Neural progenitor cell (in vitro differentiated cells): ENCODE results near the gene STPG4. TPM values are rescaled to one million over a fixed set of nuclear protein-coding genes. Genes with fewer than 3 reads are reported as not detected.

Experiments
- DNase-seq: peaks from one replicate; pipeline ENCODE4 v3.0.0-alpha.2; 2016; ENCODE audit warnings: low spot score
- H2AFZ ChIP-seq: fragments of 200-600 bp; sonication (generic); replicated peaks from 2 replicates; pipeline ENCODE4 v1.6.1; 2016; ENCODE audit warnings: antibody characterized with exemption
- H3F3A ChIP-seq: fragments of 200-600 bp; sonication (generic); 2 replicates; pipeline ENCODE4 v1.6.1; 2016; ENCODE audit warnings: antibody characterized with exemption, low read depth
- H3K27ac ChIP-seq: fragments of 200-600 bp; sonication (generic); 2 replicates; pipeline ENCODE4 v1.5.1; 2016; ENCODE audit warnings: mild to moderate bottlenecking
- H3K27me3 ChIP-seq: fragments of 200-600 bp; sonication (generic); 2 replicates; pipeline ENCODE4 v1.6.1; 2016; ENCODE audit warnings: mild to moderate bottlenecking, moderate library complexity
- H3K36me3 ChIP-seq: fragments of 200-600 bp; sonication (generic); 2 replicates; pipeline ENCODE4 v1.5.1; 2016
- H3K4me1 ChIP-seq: fragments of 200-600 bp; sonication (generic); 2 replicates; pipeline ENCODE4 v1.6.1; 2016; ENCODE audit warnings: mixed run types
- H3K4me2 ChIP-seq: fragments of 200-600 bp; sonication (generic); 2 replicates; pipeline ENCODE4 v1.6.1; 2016
- H3K4me3 ChIP-seq: fragments of 200-600 bp; sonication (generic); 2 replicates; pipeline ENCODE4 v1.5.1; 2016
- H3K79me2 ChIP-seq: fragments of 200-600 bp; sonication (generic); 2 replicates; pipeline ENCODE4 v1.6.1; 2016; ENCODE audit warnings: low read depth
- H3K9ac ChIP-seq: fragments of 200-600 bp; sonication (generic); 2 replicates; pipeline ENCODE4 v1.6.1; 2016
- H3K9me3 ChIP-seq: fragments of 200-600 bp; sonication (generic); 2 replicates; pipeline ENCODE4 v1.5.1; 2016; ENCODE audit warnings: low read depth
- H4K20me1 ChIP-seq: fragments of 200-600 bp; sonication (generic); 2 replicates; pipeline ENCODE4 v1.6.1; 2016; ENCODE audit warnings: low read depth
- H3K27ac Mint-ChIP-seq: 3 replicates; pipeline ENCODE4 v1.8.0; 2021; ENCODE audit warnings: mixed read lengths
- H3K27me3 Mint-ChIP-seq: 2 replicates; pipeline ENCODE4 v1.8.0; 2022; ENCODE audit warnings: low read depth, mild to moderate bottlenecking, inconsistent platforms, moderate library complexity, mixed read lengths; ENCODE audit not compliant: insufficient read depth
- H3K36me3 Mint-ChIP-seq: 3 replicates; pipeline ENCODE4 v1.8.0; 2021; ENCODE audit warnings: mixed read lengths
- H3K4me1 Mint-ChIP-seq: 3 replicates; pipeline ENCODE4 v1.8.0; 2021; ENCODE audit warnings: mixed read lengths
- H3K4me3 Mint-ChIP-seq: 3 replicates; pipeline ENCODE4 v1.8.0; 2021; ENCODE audit warnings: mild to moderate bottlenecking, moderate library complexity, mixed read lengths
- H3K9me3 Mint-ChIP-seq: 3 replicates; pipeline ENCODE4 v1.8.0; 2020; ENCODE audit warnings: mixed read lengths
- EZH2 ChIP-seq: fragments of 200-600 bp; sonication (generic); IDR thresholded peaks from 2 replicates; pipeline ENCODE4 v1.6.1; 2017; ENCODE audit warnings: antibody characterized with exemption, mild to moderate bottlenecking, moderate library complexity
- EZH2phosphoT487 ChIP-seq: fragments of 200-600 bp; sonication (generic); IDR thresholded peaks from 2 replicates; pipeline ENCODE4 v1.6.1; 2017; ENCODE audit warnings: antibody characterized with exemption
- total RNA-seq: library from RNA; depleted of rRNA; stranded (reverse); fragments of >200 nt; gene quantifications from 2 replicates; pipeline ENCODE4 v1.2.3, GENCODE V29; 2015; ENCODE audit warnings: low replicate concordance
- TF ChIP-seq, protein P1 (sequence below): fragments of 200-600 bp; sonication (generic); IDR thresholded peaks from 2 replicates; pipeline ENCODE4 v1.5.1; 2017; ENCODE audit warnings: antibody characterized with exemption, mild to moderate bottlenecking

The STPG4 gene
- total RNA-seq, 1 donor from 2014 or later: not detected

DNA sequence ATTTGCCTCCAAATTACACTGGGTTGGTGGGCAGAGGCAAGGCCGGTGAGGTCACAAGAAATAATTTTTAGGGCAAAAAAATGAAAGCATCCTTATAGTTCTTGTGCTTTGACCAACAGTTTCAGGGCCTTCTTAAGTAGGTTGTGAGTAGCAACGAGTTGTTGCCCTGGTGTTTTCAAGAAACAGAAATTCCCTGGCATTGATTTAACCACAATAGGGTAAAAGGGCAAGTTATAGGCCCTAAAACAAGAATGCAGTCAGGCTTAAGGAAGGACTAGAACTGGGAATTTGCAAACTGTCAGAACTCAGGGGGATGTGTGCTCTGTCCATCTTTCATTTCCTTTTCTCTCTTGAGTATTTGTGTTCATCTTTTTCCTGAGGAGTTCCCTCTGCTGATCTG lies 46.1 kb upstream of the STPG4 start:
- Mint-ChIP-seq H3K27me3 (peaks cover 5% of the 10 kb centered on the region), H3K9me3 (no peaks in the 10 kb centered on the region), H3K36me3 (no peaks in the 10 kb centered on the region), H3K27ac (no peak overlapping the region), H3K4me3 (no peak overlapping the region), H3K4me1 (peaks cover 31% of the 10 kb centered on the region)
- Histone ChIP-seq H3K4me2 (no peak overlapping the region), H4K20me1 (no peaks in the 10 kb centered on the region), H3K79me2 (no peaks in the 10 kb centered on the region), H3K36me3 (no peaks in the 10 kb centered on the region), H2AFZ (no peak overlapping the region), H3K27ac (no peak overlapping the region), H3K9ac (no peak overlapping the region), H3K4me3 (no peak overlapping the region), H3K27me3 (no peaks in the 10 kb centered on the region), H3K9me3 (no peaks in the 10 kb centered on the region), H3F3A (no peaks in the 10 kb centered on the region), H3K4me1 (no peaks in the 10 kb centered on the region)
- DNase-seq: no peak
- TF ChIP-seq, protein P1, sequence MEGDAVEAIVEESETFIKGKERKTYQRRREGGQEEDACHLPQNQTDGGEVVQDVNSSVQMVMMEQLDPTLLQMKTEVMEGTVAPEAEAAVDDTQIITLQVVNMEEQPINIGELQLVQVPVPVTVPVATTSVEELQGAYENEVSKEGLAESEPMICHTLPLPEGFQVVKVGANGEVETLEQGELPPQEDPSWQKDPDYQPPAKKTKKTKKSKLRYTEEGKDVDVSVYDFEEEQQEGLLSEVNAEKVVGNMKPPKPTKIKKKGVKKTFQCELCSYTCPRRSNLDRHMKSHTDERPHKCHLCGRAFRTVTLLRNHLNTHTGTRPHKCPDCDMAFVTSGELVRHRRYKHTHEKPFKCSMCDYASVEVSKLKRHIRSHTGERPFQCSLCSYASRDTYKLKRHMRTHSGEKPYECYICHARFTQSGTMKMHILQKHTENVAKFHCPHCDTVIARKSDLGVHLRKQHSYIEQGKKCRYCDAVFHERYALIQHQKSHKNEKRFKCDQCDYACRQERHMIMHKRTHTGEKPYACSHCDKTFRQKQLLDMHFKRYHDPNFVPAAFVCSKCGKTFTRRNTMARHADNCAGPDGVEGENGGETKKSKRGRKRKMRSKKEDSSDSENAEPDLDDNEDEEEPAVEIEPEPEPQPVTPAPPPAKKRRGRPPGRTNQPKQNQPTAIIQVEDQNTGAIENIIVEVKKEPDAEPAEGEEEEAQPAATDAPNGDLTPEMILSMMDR: no peak
- TF ChIP-seq EZH2phosphoT487: no peak
- TF ChIP-seq EZH2: no peak

DNA sequence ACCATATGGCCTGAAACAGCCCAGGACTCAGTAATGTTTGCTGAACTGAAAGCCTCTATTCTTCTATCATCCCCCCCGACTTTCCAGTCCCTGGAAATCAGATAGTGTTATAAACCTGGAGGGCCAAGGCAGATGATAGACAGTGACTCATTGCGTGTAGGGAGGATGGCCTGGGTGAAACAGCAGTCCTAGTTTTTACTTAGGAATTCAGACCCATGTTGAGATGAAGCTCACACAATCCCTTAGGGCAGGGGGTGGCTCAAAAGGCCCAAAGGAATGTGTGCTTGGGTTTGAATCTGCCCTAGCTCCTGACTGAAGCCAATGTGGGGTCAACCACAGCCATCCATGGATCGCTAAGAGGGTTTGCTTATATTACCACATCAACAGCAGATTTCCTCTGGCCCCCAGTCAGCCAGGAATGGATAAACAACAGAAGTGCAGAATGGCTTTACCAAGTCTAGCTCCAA lies 43.9 kb upstream of the STPG4 start:
- Mint-ChIP-seq H3K27me3 (peaks cover 2% of the 10 kb centered on the region), H3K36me3 (no peaks in the 10 kb centered on the region), H3K4me1 (peaks cover 36% of the 10 kb centered on the region), H3K4me3 (no peak overlapping the region), H3K27ac (no peak overlapping the region), H3K9me3 (no peaks in the 10 kb centered on the region)
- no peak for DNase-seq
- Histone ChIP-seq H3K36me3 (no peaks in the 10 kb centered on the region), H3K27ac (no peak overlapping the region), H3K4me1 (peaks cover 2% of the 10 kb centered on the region), H2AFZ (no peak overlapping the region), H3K9me3 (no peaks in the 10 kb centered on the region), H3F3A (peaks cover 2% of the 10 kb centered on the region), H3K27me3 (no peaks in the 10 kb centered on the region), H3K9ac (no peak overlapping the region), H3K4me3 (no peak overlapping the region), H3K79me2 (no peaks in the 10 kb centered on the region), H3K4me2 (no peak overlapping the region), H4K20me1 (no peaks in the 10 kb centered on the region)
- TF ChIP-seq EZH2phosphoT487 (no peak), EZH2 (no peak)

DNA sequence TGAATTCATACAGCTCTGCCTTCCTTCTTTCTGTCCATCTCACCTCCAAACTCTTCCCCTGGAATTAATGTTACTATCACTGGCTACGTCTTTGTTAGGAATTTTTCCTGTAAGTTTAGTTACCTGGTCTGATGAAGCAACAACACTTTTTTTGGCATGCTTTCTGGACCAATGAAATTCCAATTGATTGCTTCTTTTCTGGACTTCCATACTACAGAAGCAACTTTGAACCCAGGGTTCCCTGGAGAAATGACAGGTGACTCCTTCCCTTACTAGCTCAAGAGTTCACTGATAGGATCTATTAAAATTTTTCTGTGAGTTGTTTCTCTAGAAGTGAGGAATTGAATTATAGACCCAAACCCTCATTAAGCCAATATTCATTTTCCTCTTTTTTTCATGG lies 41.4 kb upstream of the STPG4 start:
- Histone ChIP-seq H4K20me1 (no peaks in the 10 kb centered on the region), H3F3A (peaks cover 27% of the 10 kb centered on the region), H3K27me3 (no peaks in the 10 kb centered on the region), H3K4me3 (no peak overlapping the region), H3K4me2 (no peak overlapping the region), H3K9me3 (no peaks in the 10 kb centered on the region), H3K9ac (no peak overlapping the region), H3K27ac (no peak overlapping the region), H2AFZ (no peak overlapping the region), H3K79me2 (no peaks in the 10 kb centered on the region), H3K36me3 (no peaks in the 10 kb centered on the region), H3K4me1 (peaks cover 27% of the 10 kb centered on the region)
- H3K27ac Mint-ChIP-seq: no peak overlapping the region
- TF ChIP-seq, protein P1: no peak
- no peak for TF ChIP-seq EZH2phosphoT487
- no peak for TF ChIP-seq EZH2
- H3K4me3 Mint-ChIP-seq: no peak overlapping the region
- no peak for DNase-seq
- no peaks in the 10 kb centered on the region for H3K36me3 Mint-ChIP-seq
- no peaks in the 10 kb centered on the region for H3K9me3 Mint-ChIP-seq
- H3K27me3 Mint-ChIP-seq: peaks cover 2% of the 10 kb centered on the region
- peaks cover 60% of the 10 kb centered on the region for H3K4me1 Mint-ChIP-seq

DNA sequence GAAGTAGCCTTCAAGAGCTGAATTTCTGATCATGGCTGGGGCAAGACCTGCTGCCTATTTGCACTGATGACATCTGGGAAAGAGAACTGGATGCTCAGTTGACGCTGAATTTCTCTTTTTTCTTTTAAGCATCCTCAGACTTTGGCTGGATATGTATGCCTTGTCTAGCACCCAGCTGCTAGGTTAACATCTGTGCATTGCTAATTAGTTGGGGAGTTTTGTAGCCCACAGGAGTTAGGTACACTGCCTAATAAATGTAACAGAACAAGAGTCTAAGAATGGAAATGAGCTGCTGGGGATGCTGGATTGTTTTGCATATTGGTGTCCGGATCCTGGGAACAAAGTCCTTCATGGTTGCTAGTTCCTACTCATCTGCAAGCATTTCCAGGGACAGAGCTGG lies 40.9 kb upstream of the STPG4 start:
- H3K9me3 ChIP-seq: no peaks in the 10 kb centered on the region
- no peak overlapping the region for H2AFZ ChIP-seq
- peaks cover 61% of the 10 kb centered on the region for H3K4me1 Mint-ChIP-seq
- DNase-seq: no peak
- no peak overlapping the region for H3K27ac Mint-ChIP-seq
- H4K20me1 ChIP-seq: no peaks in the 10 kb centered on the region
- no peak for TF ChIP-seq EZH2
- no peak for TF ChIP-seq EZH2phosphoT487
- TF ChIP-seq, protein P1: no peak
- H3K27me3 ChIP-seq: no peaks in the 10 kb centered on the region
- peaks cover 2% of the 10 kb centered on the region for H3K27me3 Mint-ChIP-seq
- no peaks in the 10 kb centered on the region for H3K79me2 ChIP-seq
- H3K36me3 Mint-ChIP-seq: no peaks in the 10 kb centered on the region
- H3F3A ChIP-seq: peaks cover 31% of the 10 kb centered on the region
- H3K4me2 ChIP-seq: no peak overlapping the region
- no peaks in the 10 kb centered on the region for H3K36me3 ChIP-seq
- H3K4me1 ChIP-seq: peaks cover 31% of the 10 kb centered on the region
- H3K4me3 ChIP-seq: no peak overlapping the region
- no peak overlapping the region for H3K27ac ChIP-seq
- H3K9ac ChIP-seq: no peak overlapping the region
- no peak overlapping the region for H3K4me3 Mint-ChIP-seq
- no peaks in the 10 kb centered on the region for H3K9me3 Mint-ChIP-seq
